Measurements from ENCODE around the gene LIPC. TPM values are rescaled to one million over a fixed set of nuclear protein-coding genes. Genes with fewer than 3 reads are reported as not detected.

The LIPC gene
- total and polyA plus RNA-seq, 2 experiments from 2014 or later, result not detected

- TF ChIP-seq, protein P1, sequence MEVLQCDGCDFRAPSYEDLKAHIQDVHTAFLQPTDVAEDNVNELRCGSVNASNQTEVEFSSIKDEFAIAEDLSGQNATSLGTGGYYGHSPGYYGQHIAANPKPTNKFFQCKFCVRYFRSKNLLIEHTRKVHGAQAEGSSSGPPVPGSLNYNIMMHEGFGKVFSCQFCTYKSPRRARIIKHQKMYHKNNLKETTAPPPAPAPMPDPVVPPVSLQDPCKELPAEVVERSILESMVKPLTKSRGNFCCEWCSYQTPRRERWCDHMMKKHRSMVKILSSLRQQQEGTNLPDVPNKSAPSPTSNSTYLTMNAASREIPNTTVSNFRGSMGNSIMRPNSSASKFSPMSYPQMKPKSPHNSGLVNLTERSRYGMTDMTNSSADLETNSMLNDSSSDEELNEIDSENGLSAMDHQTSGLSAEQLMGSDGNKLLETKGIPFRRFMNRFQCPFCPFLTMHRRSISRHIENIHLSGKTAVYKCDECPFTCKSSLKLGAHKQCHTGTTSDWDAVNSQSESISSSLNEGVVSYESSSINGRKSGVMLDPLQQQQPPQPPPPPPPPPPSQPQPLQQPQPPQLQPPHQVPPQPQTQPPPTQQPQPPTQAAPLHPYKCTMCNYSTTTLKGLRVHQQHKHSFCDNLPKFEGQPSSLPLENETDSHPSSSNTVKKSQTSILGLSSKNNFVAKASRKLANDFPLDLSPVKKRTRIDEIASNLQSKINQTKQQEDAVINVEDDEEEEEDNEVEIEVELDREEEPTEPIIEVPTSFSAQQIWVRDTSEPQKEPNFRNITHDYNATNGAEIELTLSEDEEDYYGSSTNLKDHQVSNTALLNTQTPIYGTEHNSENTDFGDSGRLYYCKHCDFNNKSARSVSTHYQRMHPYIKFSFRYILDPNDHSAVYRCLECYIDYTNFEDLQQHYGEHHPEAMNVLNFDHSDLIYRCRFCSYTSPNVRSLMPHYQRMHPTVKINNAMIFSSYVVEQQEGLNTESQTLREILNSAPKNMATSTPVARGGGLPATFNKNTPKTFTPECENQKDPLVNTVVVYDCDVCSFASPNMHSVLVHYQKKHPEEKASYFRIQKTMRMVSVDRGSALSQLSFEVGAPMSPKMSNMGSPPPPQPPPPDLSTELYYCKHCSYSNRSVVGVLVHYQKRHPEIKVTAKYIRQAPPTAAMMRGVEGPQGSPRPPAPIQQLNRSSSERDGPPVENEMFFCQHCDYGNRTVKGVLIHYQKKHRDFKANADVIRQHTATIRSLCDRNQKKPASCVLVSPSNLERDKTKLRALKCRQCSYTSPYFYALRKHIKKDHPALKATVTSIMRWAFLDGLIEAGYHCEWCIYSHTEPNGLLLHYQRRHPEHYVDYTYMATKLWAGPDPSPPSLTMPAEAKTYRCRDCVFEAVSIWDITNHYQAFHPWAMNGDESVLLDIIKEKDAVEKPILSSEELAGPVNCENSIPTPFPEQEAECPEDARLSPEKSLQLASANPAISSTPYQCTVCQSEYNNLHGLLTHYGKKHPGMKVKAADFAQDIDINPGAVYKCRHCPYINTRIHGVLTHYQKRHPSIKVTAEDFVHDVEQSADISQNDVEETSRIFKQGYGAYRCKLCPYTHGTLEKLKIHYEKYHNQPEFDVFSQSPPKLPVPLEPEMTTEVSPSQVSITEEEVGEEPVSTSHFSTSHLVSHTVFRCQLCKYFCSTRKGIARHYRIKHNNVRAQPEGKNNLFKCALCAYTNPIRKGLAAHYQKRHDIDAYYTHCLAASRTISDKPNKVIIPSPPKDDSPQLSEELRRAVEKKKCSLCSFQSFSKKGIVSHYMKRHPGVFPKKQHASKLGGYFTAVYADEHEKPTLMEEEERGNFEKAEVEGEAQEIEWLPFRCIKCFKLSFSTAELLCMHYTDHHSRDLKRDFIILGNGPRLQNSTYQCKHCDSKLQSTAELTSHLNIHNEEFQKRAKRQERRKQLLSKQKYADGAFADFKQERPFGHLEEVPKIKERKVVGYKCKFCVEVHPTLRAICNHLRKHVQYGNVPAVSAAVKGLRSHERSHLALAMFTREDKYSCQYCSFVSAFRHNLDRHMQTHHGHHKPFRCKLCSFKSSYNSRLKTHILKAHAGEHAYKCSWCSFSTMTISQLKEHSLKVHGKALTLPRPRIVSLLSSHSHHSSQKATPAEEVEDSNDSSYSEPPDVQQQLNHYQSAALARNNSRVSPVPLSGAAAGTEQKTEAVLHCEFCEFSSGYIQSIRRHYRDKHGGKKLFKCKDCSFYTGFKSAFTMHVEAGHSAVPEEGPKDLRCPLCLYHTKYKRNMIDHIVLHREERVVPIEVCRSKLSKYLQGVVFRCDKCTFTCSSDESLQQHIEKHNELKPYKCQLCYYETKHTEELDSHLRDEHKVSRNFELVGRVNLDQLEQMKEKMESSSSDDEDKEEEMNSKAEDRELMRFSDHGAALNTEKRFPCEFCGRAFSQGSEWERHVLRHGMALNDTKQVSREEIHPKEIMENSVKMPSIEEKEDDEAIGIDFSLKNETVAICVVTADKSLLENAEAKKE (CRISPR knock-in tag; IDR thresholded peaks at IDR 0.05), result no peak
- no peak for TF ChIP-seq ZNF331 (CRISPR knock-in tag; IDR thresholded peaks at IDR 0.05; ENCODE audit: low read depth)
Observed at GRCh38 chr15:58490086-58490887, 58.5 kb downstream of the LIPC start (continued).

GRCh38 chr15:58490888-58491473, 59.2 kb downstream of the LIPC start:
- DNase-seq (ENCODE audit: low spot score), result no peak
- no peak for ATAC-seq
- Mint-ChIP-seq H3K9me3 (peaks cover 9% of the 10 kb centered on the region), H3K4me3 (no peak overlapping the region), H3K27me3 (ENCODE audit: insufficient read depth, low read depth, poor library complexity) (peaks cover 3% of the 10 kb centered on the region), H3K4me1 (peaks cover 4% of the 10 kb centered on the region; the same call in 1 of the 3 replicates), H3K36me3 (ENCODE audit: low read depth) (0 out of 3 replicates have a peak, but pooled peaks cover 3% of the 10 kb centered on the region), H3K27ac (no peak overlapping the region)
- Histone ChIP-seq H3K27me3 (ENCODE audit: insufficient read depth) (no peaks in the 10 kb centered on the region), H3K4me2 (no peak overlapping the region), H2AFZ (no peak overlapping the region), H3K4me1 (ENCODE audit: insufficient read depth) (no peaks in the 10 kb centered on the region), H3K9me2 (ENCODE audit: insufficient read depth) (peaks cover 4% of the 10 kb centered on the region), H3K27ac (ENCODE audit: low read depth) (no peak overlapping the region), H3K4me3 (no peak overlapping the region), H3K79me2 (replicated peaks; ENCODE audit: insufficient read depth) (no peaks in the 10 kb centered on the region), H4K20me1 (replicated peaks; ENCODE audit: insufficient read depth) (no peaks in the 10 kb centered on the region), H3K36me3 (ENCODE audit: insufficient read depth) (no peaks in the 10 kb centered on the region), H3F3A (replicated peaks; ENCODE audit: low read depth) (no peaks in the 10 kb centered on the region)
- TF ChIP-seq CREB1 (CRISPR knock-in tag; IDR thresholded peaks at IDR 0.05; ENCODE audit: low read depth), result no peak
- TF ChIP-seq EZH2 (IDR thresholded peaks at IDR 0.05; ENCODE audit: low read depth, unreplicated experiment), result no peak
- no peak for TF ChIP-seq EZH2phosphoT487 (IDR thresholded peaks at IDR 0.05; ENCODE audit: unreplicated experiment)
- TF ChIP-seq NANOG (IDR thresholded peaks at IDR 0.05; ENCODE audit: borderline replicate concordance), result no peak
- no peak for TF ChIP-seq STAT1 (IDR thresholded peaks at IDR 0.05; ENCODE audit: unreplicated experiment)
- no peak for TF ChIP-seq REST (IDR thresholded peaks at IDR 0.05; ENCODE audit: unreplicated experiment)
